Stimulated activated CD4-positive, alpha-beta T cell treated with anti-CD3 and anti-CD28 coated beads, Interleukin-2, amount 100 ng/mL, for 24 hours (primary cell): Measurements from ENCODE around the gene GAA.
"Not testable (repeated sequence)": the region's sequence is repeated elsewhere in the genome, so short reads cannot be mapped to it uniquely, and the experiment has no call there.

Experiments
- DNase-seq, 2 donors: peaks; one replicate each; pipeline ENCODE4 v3.0.0-alpha.2; 2020

GAA gene

DNA sequence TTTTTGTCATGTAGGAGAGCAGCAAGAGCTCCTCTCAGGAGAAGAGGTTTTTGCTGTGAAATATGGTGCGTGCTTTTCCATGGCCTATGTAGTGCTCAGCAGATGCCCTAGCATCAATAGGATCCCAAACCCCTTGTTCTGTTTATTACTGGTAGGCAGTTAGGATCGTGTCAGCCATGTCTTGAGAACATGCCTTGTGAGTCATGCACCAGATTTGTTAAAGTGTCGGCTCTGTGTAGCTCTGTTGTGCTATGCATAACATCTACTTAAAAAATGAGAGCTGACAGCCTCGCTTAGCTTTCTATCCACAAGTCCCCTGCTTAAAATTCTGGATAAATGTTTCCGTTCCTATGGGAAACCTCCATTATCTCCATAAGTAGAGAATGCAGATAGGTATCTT, 50.0 kb downstream of the GAA start:
- no peak for DNase-seq

DNA sequence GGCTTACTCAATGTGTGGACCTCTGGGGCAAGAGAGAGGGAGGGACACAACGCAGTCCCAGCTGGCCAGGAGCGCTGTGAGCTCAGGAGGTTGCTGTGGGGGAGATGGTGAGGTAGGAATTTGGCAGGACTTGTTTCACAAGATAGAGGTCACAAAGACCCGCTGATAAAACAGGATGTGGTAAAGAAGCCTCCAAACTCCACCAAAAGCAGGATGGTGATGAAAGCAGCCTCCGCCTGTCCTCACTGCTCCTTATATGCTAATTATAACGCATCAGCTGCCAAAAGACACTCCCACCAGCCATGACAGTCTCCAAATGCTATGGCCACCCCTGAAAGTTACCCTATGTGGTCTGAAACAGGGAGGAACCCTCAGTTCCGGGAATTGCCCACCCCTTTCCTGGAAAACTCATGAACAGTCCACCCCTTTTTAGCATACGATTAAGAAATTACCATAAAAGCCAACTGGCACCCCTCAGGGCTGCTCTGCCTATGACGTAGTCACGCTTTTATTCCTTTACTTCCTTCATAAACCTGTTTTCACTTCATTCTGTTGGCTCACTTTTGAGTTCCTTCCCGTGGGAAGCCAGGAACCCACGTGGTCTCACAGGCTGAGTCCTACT, 50.8 kb downstream of the GAA start:
- no peak for DNase-seq

- DNase-seq = no peak
These were observed 51.6 kb downstream of the GAA start for GRCh38 chr17:80153004-80153403.

DNA sequence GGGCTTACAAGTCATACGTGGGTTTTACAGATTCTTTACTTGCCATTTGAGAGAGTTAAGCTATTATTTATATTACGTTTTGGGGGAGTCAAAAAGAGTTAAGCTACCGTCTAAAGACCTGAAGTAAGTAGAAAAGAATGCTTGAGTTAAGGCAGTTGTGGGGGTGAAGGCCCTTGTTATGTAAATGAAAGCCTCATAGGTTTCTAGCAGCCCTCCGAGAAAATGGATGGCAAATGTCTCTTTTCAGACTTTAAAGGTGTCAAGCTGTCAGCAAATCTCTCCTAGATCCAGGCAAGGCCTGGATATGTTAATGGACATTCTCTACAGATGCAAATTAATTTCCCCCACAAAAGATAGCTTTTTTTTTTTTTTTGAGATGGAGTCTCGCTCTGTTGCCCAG, 52.8 kb downstream of the GAA start:
- no peak for DNase-seq

DNA sequence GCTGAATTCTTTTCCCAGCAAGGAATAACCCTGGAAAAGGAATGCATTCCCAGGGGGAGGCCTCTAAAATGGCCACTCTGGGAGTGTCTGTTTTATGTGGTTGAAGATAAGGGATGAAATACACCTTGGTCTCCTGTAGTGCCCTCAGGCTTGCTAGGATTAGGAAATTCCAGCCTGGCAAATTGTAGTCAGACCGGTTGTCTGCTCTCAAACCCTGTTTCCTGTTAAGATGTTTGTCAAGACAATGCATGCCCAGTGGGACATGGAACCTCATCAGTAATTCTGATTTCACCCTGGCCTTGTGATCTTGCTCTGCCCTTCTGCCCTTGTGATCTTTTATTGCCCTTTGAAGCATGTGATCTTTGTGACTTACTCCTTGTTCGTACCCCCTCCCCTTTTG, 54.2 kb downstream of the GAA start:
- DNase-seq = not testable (repeated sequence)

GRCh38 chr17:80158846-80159245, 57.5 kb downstream of the GAA start:
- DNase-seq = no peak

GRCh38 chr17:80160536-80160935, 59.2 kb downstream of the GAA start:
- no peak for DNase-seq

- DNase-seq = no peak
These were observed 62.0 kb downstream of the GAA start for GRCh38 chr17:80163336-80163735.

- DNase-seq = no peak
These were observed 62.8 kb downstream of the GAA start for GRCh38 chr17:80164185-80164584.

- DNase-seq = no peak
These were observed 65.1 kb downstream of the GAA start for GRCh38 chr17:80166446-80166845.

GRCh38 chr17:80168371-80168770, 67.0 kb downstream of the GAA start:
- DNase-seq = no peak

DNA sequence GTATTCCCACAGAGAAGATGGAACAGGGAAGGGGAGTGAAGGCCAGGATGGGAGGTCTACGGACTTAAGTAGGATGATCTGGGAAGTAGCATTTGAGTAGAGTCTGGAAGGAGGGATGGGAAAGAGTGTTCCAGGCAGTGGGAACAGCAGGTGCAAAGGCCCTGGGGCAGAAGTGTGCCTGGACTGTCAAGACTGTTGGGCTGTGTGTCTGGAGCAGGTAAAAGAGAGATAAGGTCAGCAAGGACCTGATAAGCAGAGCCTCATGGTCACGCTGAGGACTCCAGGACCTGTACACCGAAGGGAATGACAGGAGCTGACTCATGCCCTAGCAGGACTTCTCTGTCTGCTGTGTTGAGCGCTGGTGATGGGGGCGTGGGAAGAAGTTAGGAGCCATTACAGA, 67.7 kb downstream of the GAA start:
- no peak for DNase-seq
